HG03135 (cell line): Measurements from ENCODE around the gene PLCD4.

Experiments used
- ATAC-seq: cut with Tn5 transposase; IDR thresholded peaks from one replicate; pipeline ENCODE4 v1.9.1; 2021; ENCODE audit warnings: mild to moderate bottlenecking, moderate library complexity; ENCODE audit not compliant: unreplicated experiment

Gene PLCD4

DNA sequence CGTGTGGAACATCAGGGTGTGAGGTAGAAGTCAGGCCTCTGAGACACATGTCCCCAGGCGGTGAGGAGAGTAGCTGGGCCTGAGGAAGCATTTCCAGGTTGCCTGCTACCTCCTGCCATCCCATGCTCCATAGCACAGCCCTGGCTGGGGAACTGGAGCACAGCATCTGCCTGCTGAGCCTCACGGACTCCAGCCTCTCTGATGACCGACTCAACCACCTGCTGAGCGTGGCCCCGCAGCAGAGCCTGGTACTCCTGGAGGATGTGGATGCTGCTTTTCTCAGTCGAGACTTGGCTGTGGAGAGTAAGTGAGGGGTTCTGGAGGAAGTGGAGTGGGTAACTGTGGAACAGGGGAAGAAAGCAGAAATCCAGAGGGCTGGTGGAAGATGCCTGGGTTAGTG is 54.7 kb downstream of the PLCD4 start:
- ATAC-seq, result no peak

GRCh38 chr2:218662827-218663226 is 55.1 kb downstream of the PLCD4 start:
- no peak for ATAC-seq

- ATAC-seq, result no peak
Measured at GRCh38 chr2:218663901-218664300, 56.2 kb downstream of the PLCD4 start.

DNA sequence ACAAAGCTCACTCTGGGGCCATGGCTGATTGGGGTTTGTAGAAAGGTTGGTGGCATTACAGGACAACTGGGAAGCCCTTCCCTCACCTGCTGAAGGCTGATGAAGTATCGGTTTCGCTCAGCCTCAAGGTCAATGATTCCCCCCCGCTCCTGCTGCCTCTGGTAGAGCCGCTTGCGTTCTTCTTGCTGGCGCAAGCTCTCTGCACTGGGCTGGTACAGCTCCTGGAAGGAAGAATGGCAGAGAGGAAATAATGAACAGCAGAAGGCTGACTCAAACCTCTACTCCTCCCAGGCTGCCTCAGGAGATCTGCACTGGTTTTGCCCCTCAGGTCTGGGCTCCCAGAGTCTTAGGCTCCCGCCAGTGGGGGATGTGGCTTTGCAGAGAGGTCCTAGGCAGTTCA is 57.0 kb downstream of the PLCD4 start:
- ATAC-seq, result no peak

DNA sequence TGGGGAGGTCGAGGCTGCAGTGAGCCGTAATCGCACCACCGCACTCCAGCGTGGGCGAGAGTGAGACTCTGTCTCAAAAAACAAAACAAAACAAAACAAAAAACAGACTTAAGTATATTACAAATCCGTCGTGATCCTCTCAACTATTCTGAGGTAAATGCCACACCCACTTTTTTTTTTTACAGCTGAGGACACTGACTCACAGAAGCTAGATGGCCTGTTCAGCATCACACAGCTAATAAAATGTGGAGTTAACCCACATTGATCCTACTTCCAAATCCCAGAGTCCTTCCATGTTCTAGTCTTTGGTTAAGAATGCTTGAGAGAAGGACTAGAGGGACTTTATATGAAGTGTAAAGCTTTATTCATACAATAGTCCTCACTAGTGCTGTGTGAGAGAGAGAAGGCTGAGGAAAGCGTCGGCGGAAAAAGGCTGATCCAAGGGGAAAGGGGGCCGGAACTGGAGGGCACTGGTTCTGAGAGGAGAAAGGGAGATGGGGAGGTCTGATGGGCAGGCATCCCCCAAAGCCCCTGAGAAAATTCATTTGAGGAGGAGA is 63.5 kb downstream of the PLCD4 start:
- no peak for ATAC-seq

DNA sequence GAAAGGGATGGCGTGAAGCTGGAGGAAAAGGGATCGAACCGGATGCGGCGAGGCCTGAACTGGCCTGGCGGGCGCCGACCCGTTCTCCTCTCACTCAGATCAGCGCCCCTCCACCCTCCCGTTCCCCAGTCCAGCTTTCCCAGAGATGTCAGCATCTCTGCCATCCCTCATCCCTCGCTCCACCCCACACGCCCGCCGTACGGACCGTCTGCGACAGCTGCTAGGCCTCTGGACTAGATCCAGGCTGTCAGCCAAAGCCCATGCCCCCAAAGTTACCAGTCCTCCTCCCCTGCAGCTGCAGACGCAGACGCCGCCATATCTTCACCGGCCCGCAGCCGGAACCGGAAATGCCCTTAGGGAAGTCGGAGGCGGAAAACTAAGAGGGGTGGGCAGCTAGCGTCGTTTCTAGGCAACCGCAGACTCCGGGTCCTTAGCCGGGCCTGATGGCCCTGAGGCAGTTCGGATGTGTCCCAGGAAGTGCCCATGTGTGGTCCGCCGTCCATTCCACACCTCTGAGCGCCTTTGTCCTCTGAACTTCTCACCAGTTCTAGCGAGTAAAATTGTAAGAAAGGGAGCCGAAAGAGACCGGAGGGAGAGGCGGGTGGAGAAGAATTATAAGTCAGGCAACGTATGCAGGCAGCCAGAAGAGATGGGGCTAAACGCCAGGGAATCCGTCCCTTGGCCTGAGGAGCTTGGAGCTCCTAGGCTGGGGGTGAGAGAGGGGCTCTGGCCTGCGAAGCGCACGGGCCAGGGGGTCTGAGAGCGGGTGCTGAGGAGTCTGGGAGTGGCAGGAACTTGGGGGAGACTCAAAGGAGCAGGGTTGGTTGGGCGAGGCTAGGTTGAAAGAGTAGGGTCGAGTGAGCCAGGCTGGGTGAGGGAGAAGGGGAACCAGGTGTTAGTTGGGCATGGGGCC is 64.2 kb downstream of the PLCD4 start, which contains the start of the genes RNF25 and STK36:
RNF25 (minus strand) TSS at position 349 of the 913 bp plus-strand sequence; CDS start at position 317, 32 bp downstream.
STK36 (plus strand) TSS at position 433 of the 913 bp plus-strand sequence. CDS start 744 bp downstream, outside the sequence.
- ATAC-seq, result peak; percentile 95

- ATAC-seq, result no peak
Measured at GRCh38 chr2:218679119-218679518, 71.4 kb downstream of the PLCD4 start.

DNA sequence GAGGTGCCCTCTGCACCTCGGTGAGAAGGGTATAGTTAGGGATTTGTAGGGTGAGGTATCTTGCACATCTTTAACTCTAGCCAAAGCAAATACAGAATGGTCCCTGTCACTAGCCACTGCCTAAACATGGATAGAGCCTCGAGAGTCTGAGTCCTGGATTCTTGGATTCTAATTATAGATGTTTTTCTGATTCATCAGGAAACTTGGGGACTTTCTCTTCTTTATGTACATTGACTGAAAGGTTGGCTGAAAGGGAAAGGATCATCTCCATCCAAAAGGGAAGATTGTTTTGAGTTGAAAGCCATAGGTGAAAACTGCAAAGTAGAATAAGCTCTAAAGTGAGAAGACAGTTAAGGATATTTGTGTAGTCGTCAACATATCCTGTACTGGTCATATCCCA is 72.4 kb downstream of the PLCD4 start:
- no peak for ATAC-seq
